GM12878 (cell line): ENCODE measurements around the gene STK11. TPM values are rescaled to one million over a fixed set of nuclear protein-coding genes. Genes with fewer than 3 reads are reported as not detected.

ENCODE experiments used
- ATAC-seq: fragments of 200-7000 bp; cut with Tn5 transposase; 3 replicates; pipeline ENCODE4 v1.9.1; 2020; ENCODE audit warnings: mild to moderate bottlenecking, moderate library complexity
- BruUV-seq: library from RNA; stranded (reverse); fragments of 400-500 nt; replicated peaks from 2 replicates; lab custom pipeline; 2021; lab: Mats Ljungman, UMichigan
- CTCF ChIA-PET: fragments of 300-600 bp; sonication (Branson Sonifier 250); formaldehyde crosslinking; extraction: SDS; loops from one replicate; lab custom pipeline; 2021; ENCODE audit warnings: inconsistent platforms; lab: Yijun Ruan, JAX
- POLR2A ChIA-PET: fragments of 350-600 bp; formaldehyde crosslinking; extraction: SDS; loops from one replicate; lab custom pipeline; 2021; ENCODE audit warnings: inconsistent platforms; lab: Charles Lee
- RAD21 ChIA-PET: fragments of 300-600 bp; sonication (Branson Sonifier 250); formaldehyde crosslinking; loops from one replicate; lab custom pipeline; 2023; ENCODE audit warnings: antibody characterized with exemption; ENCODE audit not compliant: unreplicated experiment; lab: Charles Lee
- SMC1A ChIA-PET: fragments of 300-600 bp; sonication (Branson Sonifier 250); formaldehyde crosslinking; loops from one replicate; lab custom pipeline; 2023; ENCODE audit not compliant: unreplicated experiment, uncharacterized antibody; lab: Charles Lee
- DNase-seq: peaks from one replicate; pipeline ENCODE4 v3.0.0-alpha.2; 2011; ENCODE audit warnings: low read depth, low spot score
- FAIRE-seq: peaks from 3 replicates; lab custom pipeline; 2011; peaks lifted over from hg19 to GRCh38; lab: Jason Lieb, UNC
- H2AFZ ChIP-seq: 2 replicates; pipeline ENCODE4 v1.6.0; 2011; ENCODE audit warnings: low read depth, low read length, control low read depth; ENCODE audit not compliant: control insufficient read depth
- H3K27ac ChIP-seq: 2 replicates; pipeline ENCODE4 v1.5.1; 2011; ENCODE audit warnings: control low read depth; ENCODE audit not compliant: control insufficient read depth, insufficient read depth
- H3K27me3 ChIP-seq, 2 experiments: replicated peaks in 1 of 2; 2 replicates each; pipeline versions ENCODE4 v1.6.0 to v1.6.1; 2011; ENCODE audit warnings: low read length in 1 of 2; ENCODE audit not compliant: control insufficient read depth in 2 of 2, insufficient read depth in 2 of 2
- H3K36me3 ChIP-seq, 2 experiments: 2 replicates each; pipeline ENCODE4 v1.5.1; 2011; ENCODE audit warnings: low read length in 1 of 2; ENCODE audit not compliant: control insufficient read depth in 2 of 2, insufficient read depth in 2 of 2
- H3K4me1 ChIP-seq: 2 replicates; pipeline ENCODE4 v1.6.1; 2011; ENCODE audit warnings: mild to moderate bottlenecking, low read length, moderate library complexity, mixed read lengths; ENCODE audit not compliant: control insufficient read depth, insufficient read depth
- H3K4me2 ChIP-seq: 2 replicates; pipeline ENCODE4 v1.6.0; 2011; ENCODE audit warnings: control low read depth; ENCODE audit not compliant: control insufficient read depth, insufficient read depth
- H3K4me3 ChIP-seq: fragments of 200-600 bp; sonication (generic); 2 replicates; pipeline ENCODE4 v1.5.1; 2016
- H3K79me2 ChIP-seq: 2 replicates; pipeline ENCODE4 v1.6.0; 2011; ENCODE audit warnings: low read length; ENCODE audit not compliant: control insufficient read depth, insufficient read depth
- H3K9ac ChIP-seq: 2 replicates; pipeline ENCODE4 v1.8.0; 2011; ENCODE audit warnings: low read length, control low read depth, mixed read lengths; ENCODE audit not compliant: control insufficient read depth, insufficient read depth
- H3K9me3 ChIP-seq: replicated peaks from 3 replicates; pipeline ENCODE4 v1.5.1; 2011; ENCODE audit warnings: mild to moderate bottlenecking, low read length; ENCODE audit not compliant: control insufficient read depth, insufficient read depth
- H4K20me1 ChIP-seq: 2 replicates; pipeline ENCODE4 v1.6.0; 2011; ENCODE audit not compliant: control insufficient read depth, insufficient read depth
- HDGF ChIP-seq: fragments of 450-650 bp; IDR thresholded peaks from 2 replicates; pipeline ENCODE4 v1.6.1; 2016; ENCODE audit warnings: antibody characterized with exemption
- NR2C2 ChIP-seq: IDR thresholded peaks from 2 replicates; pipeline ENCODE4 v1.6.1; 2011; ENCODE audit warnings: borderline replicate concordance, low read depth; ENCODE audit not compliant: control insufficient read depth, insufficient read length
- POLR2AphosphoS2 ChIP-seq: IDR thresholded peaks from 2 replicates; pipeline ENCODE4 v1.6.1; 2011; ENCODE audit warnings: low read depth, mild to moderate bottlenecking, low read length, improper control_type of control experiment, moderate library complexity
- POU2F2 ChIP-seq: IDR thresholded peaks from 3 replicates; pipeline ENCODE4 v1.6.1; 2011; ENCODE audit warnings: low read depth, mild to moderate bottlenecking, low read length, borderline replicate concordance
- WGBS: methylation state at CpG from one replicate; pipeline ENCODE4 v1.1.6; 2016; ENCODE audit warnings: low lambda C conversion rate; ENCODE audit not compliant: insufficient replicate concordance, insufficient coverage; ENCODE audit errors: missing lambda C conversion rate; 5-methylcytosine and 5-hydroxymethylcytosine counted together
- in situ Hi-C: fragments of 300-500 bp; cut with MboI; formaldehyde crosslinking; loops from 9 replicates; pipeline ENCODE4 v1.14.3; 2018; ENCODE audit warnings: mixed read lengths
- intact Hi-C: fragments of 100-400 bp; cut with micrococcal nuclease; formaldehyde crosslinking; loops from one replicate; pipeline ENCODE4 v1.14.2; 2022; ENCODE audit not compliant: unreplicated experiment
- polyA plus RNA-seq, 11 experiments: library from polyadenylated mRNA; depleted of rRNA in 4 of 11; unstranded in 6 of 11; stranded (reverse) in 5 of 11; fragments of >200 nt; fragmentation: Nextera tagmentation in 4 of 11; fragmentation: Illumina TruSeq in 1 of 11; extraction: Ambion mirVana in 4 of 11; extraction: Trizol in 1 of 11; gene quantifications; 1 replicate in 1 of 11; 2 replicates in 10 of 11; pipeline versions ENCODE4 v1.2.1 to v1.2.3, GENCODE V29; 2011 to 2016; ENCODE audit warnings: inconsistent platforms in 2 of 11, missing spikeins in 2 of 11, low read depth in 1 of 11
- total RNA-seq, 4 experiments: library from RNA; depleted of rRNA in 3 of 4; stranded (reverse); fragments of >200 nt in 3 of 4; fragmentation: Illumina TruSeq in 1 of 4; extraction: Trizol in 1 of 4; gene quantifications; 2 replicates each; pipeline versions ENCODE4 v1.2.1 to v1.2.3, GENCODE V29; 2013 to 2021
- TF ChIP-seq, protein P1 (sequence below): fragments of 450-650 bp; IDR thresholded peaks from 2 replicates; pipeline ENCODE4 v1.6.1; 2017; ENCODE audit warnings: mild to moderate bottlenecking
- TF ChIP-seq, protein P2 (sequence below): fragments of 450-650 bp; IDR thresholded peaks from 2 replicates; pipeline ENCODE4 v1.6.1; 2016; ENCODE audit warnings: mild to moderate bottlenecking

The STK11 gene
- total and polyA plus RNA-seq, 10 of the 15 experiments (the other 5 are each of a cell fraction or from before 2014, with no cell fraction given) = 0.33 to 71.0 (median 23.8) TPM

DNA sequence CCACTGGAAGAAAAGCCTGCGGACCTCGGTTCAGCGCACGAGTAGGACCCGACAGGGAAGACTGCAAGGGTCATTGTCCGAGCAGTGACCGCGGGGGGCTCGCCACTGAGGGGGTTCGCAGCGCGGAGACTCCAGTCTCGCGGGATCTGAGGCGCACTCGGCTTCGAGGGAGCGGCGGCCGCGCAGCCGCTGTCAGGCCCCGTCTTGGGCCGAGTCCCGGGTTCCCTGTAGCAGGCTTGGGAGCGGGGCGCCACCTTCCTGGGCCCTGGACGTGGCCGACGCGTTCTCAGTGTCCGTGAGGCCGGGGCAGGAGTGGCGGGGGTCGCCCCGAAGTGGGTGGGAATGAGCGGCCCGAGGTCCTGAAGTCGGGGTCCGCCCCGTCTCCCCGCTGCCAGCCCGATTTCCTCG, 69.3 kb downstream of the STK11 start:
- Histone ChIP-seq H3K4me3 (peak overlapping the region; percentile 85; the same call in 1 of the 2 replicates), H2AFZ (peak overlapping the region; percentile 11; the same call in 1 of the 2 replicates), H3K79me2 (peaks cover 63% of the 10 kb centered on the region), H3K36me3 (peaks cover 41 to 49% of the 10 kb centered on the region in 2 experiments), H3K4me1 (peaks cover 26% of the 10 kb centered on the region), H3K9ac (peak overlapping the region; percentile 96; the same call in 1 of the 2 replicates), H4K20me1 (no peaks in the 10 kb centered on the region; the same call in 1 of the 2 replicates), H3K9me3 (no peaks in the 10 kb centered on the region), H3K27me3 (no peaks in the 10 kb centered on the region), H3K27ac (peak overlapping the region; percentile 97), H3K4me2 (peak overlapping the region; percentile 85)
- no peak for FAIRE-seq
- in situ Hi-C loops (loop anchor here (5.0 kb wide), 1 partner anchor 97 kb away; no protein-coding TSS in a partner anchor), intact Hi-C loops (no loop called here)
- CTCF ChIA-PET = interaction anchor here (1.0 to 1.5 kb wide), 3 partner anchors 8 to 162 kb away, joined by 3 to 8 read pairs (median 6); no protein-coding TSS in a partner anchor
- SMC1A ChIA-PET = interaction anchor here (1.0 kb wide), 1 partner anchor 30 kb away, joined by 5 read pairs; no protein-coding TSS in a partner anchor
- POLR2A ChIA-PET = interaction anchor here (0.6 to 1.2 kb wide), 5 partner anchors 8 to 962 kb away, joined by 3 to 7 read pairs (median 6); no protein-coding TSS in a partner anchor
- ATAC-seq = no peak
- RAD21 ChIA-PET = interaction anchor here (1.0 to 3.9 kb wide), 3 partner anchors 9 to 98 kb away, joined by 5 to 29 read pairs (median 5); no protein-coding TSS in a partner anchor
- DNase-seq = no peak
- no TSS peak for BruUV-seq
- TF ChIP-seq, protein P1, sequence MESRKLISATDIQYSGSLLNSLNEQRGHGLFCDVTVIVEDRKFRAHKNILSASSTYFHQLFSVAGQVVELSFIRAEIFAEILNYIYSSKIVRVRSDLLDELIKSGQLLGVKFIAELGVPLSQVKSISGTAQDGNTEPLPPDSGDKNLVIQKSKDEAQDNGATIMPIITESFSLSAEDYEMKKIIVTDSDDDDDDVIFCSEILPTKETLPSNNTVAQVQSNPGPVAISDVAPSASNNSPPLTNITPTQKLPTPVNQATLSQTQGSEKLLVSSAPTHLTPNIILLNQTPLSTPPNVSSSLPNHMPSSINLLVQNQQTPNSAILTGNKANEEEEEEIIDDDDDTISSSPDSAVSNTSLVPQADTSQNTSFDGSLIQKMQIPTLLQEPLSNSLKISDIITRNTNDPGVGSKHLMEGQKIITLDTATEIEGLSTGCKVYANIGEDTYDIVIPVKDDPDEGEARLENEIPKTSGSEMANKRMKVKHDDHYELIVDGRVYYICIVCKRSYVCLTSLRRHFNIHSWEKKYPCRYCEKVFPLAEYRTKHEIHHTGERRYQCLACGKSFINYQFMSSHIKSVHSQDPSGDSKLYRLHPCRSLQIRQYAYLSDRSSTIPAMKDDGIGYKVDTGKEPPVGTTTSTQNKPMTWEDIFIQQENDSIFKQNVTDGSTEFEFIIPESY = peak; percentile 60; the same call in 1 of the 2 replicates
- TF ChIP-seq NR2C2 (no peak), POU2F2 (0 out of 3 replicates have a peak, but pooled peaks have one; percentile 6), POLR2AphosphoS2 (0 out of 2 replicates have a peak, but pooled peaks have one; percentile 12), HDGF (0 out of 2 replicates have a peak, but pooled peaks have one; percentile 64)
- TF ChIP-seq, protein P2, sequence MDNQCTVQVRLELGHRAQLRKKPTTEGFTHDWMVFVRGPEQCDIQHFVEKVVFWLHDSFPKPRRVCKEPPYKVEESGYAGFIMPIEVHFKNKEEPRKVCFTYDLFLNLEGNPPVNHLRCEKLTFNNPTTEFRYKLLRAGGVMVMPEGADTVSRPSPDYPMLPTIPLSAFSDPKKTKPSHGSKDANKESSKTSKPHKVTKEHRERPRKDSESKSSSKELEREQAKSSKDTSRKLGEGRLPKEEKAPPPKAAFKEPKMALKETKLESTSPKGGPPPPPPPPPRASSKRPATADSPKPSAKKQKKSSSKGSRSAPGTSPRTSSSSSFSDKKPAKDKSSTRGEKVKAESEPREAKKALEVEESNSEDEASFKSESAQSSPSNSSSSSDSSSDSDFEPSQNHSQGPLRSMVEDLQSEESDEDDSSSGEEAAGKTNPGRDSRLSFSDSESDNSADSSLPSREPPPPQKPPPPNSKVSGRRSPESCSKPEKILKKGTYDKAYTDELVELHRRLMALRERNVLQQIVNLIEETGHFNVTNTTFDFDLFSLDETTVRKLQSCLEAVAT = 0 out of 2 replicates have a peak, but pooled peaks have one; percentile 18
- WGBS = 32% methylated on average over 32 of the region's 44 CpGs
